ENCODE data around the gene MOSMO.

- TF ChIP-seq CTCF (IDR thresholded peaks at IDR 0.05) (no peak), POLR2A (IDR thresholded peaks at IDR 0.05) (no peak), EP300 (IDR thresholded peaks at IDR 0.05) (no peak)
Observed at GRCh38 chr16:22093996-22094395, 86.1 kb downstream of the MOSMO start.

Measured in stomach (tissue), 4 donors.